Fibroblast of the aortic adventitia (primary cell): Measurements from ENCODE around the gene STIMATE. TPM values are rescaled to one million over a fixed set of nuclear protein-coding genes. Genes with fewer than 3 reads are reported as not detected.

Experiments used
- DNase-seq: peaks from one replicate; pipeline ENCODE4 v3.0.0-alpha.2; 2010; ENCODE audit warnings: low read depth
- H3K4me3 ChIP-seq: 2 replicates; pipeline ENCODE4 v1.5.1; 2011; ENCODE audit warnings: low read depth, mild to moderate bottlenecking, control low read depth, low read length, moderate library complexity
- CTCF ChIP-seq: IDR thresholded peaks from 2 replicates; pipeline ENCODE4 v1.5.1; 2011; ENCODE audit warnings: mild to moderate bottlenecking, low read length, control low read depth, inconsistent platforms; ENCODE audit not compliant: insufficient read depth
- small RNA-seq: library from RNA; depleted of rRNA; stranded (forward); fragments of <200 nt; gene quantifications from one replicate; pipeline ENCODE3, GENCODE V24; 2012
- total RNA-seq: library from RNA; depleted of rRNA; stranded (reverse); fragments of >200 nt; gene quantifications from 2 replicates; pipeline ENCODE4 v1.2.3, GENCODE V29; 2012; ENCODE audit warnings: low replicate concordance

Gene STIMATE
- total RNA-seq, 1 donor: 13.1 TPM

- DNase-seq: peak; percentile 4
- TF ChIP-seq CTCF: no peak
- H3K4me3 ChIP-seq: no peak overlapping the region
Observed at GRCh38 chr3:52787672-52788625, 109.4 kb downstream of the STIMATE start.

- no peak for DNase-seq
- H3K4me3 ChIP-seq: no peak overlapping the region
- TF ChIP-seq CTCF: no peak
Observed at GRCh38 chr3:52787246-52787645, 110.1 kb downstream of the STIMATE start.

Small RNA genes lying within 50 kb of the gene (small RNA-seq; reads per million reads assigned to genes)
- gene MIR8064: not detected
- gene MUSTN1: not detected

Other genes with a start within 250 kb of the STIMATE start
- gene PBRM1, start 211.6 kb downstream of the STIMATE start, total RNA-seq: 115 and 149 TPM in 2 replicates
- 114 and 325 TPM in 2 replicates for gene GNL3, start 211.5 kb downstream of the STIMATE start, total RNA-seq
- gene GLT8D1, start 191.8 kb downstream of the STIMATE start, total RNA-seq: 71.1 and 107 TPM in 2 replicates
- gene SPCS1, start 191.4 kb downstream of the STIMATE start, total RNA-seq: 18.6 and 111 TPM in 2 replicates
- gene NEK4, start 126.6 kb downstream of the STIMATE start, total RNA-seq: 3.6 and 28.2 TPM in 2 replicates
- 1.3 TPM in 1 of 2 replicates, not detected in the other for gene ITIH1, start 119.9 kb downstream of the STIMATE start, total RNA-seq
- under 0.01 and 0.49 TPM in 2 replicates for gene ITIH3, start 102.8 kb downstream of the STIMATE start, total RNA-seq
- 0.36 TPM in 1 of 2 replicates, not detected in the other for gene ITIH4, start 66.9 kb downstream of the STIMATE start, total RNA-seq
- gene MUSTN1, start 62.5 kb downstream of the STIMATE start, total RNA-seq: not detected in 2 replicates
- gene SFMBT1, start 148.5 kb upstream of the STIMATE start, total RNA-seq: 7.5 and 12.5 TPM in 2 replicates
- gene RFT1, start 232.9 kb upstream of the STIMATE start, total RNA-seq: 13.9 and 15.4 TPM in 2 replicates